H9 (cell line): Measurements from ENCODE around the gene FBXO39. TPM values are rescaled to one million over a fixed set of nuclear protein-coding genes. Genes with fewer than 3 reads are reported as not detected.

Experiments used
- DNase-seq: peaks from one replicate; pipeline ENCODE4 v3.0.0-alpha.2; 2017
- H2AFZ ChIP-seq: one replicate; pipeline ENCODE4 v1.6.1; 2013; ENCODE audit warnings: mild to moderate bottlenecking, low read length, control low read depth, moderate library complexity
- H2AK5ac ChIP-seq: 2 replicates; pipeline ENCODE4 v1.6.1; 2013; ENCODE audit warnings: low read length, control low read depth, mixed read lengths; ENCODE audit not compliant: insufficient read length
- H2BK120ac ChIP-seq: one replicate; pipeline ENCODE4 v1.6.1; 2013; ENCODE audit warnings: low read depth, mild to moderate bottlenecking, low read length, control low read depth, inconsistent platforms; ENCODE audit not compliant: poor library complexity, severe bottlenecking
- H2BK12ac ChIP-seq: 2 replicates; pipeline ENCODE4 v1.6.1; 2013; ENCODE audit warnings: low read length, control low read depth, mixed read lengths, low read depth; ENCODE audit not compliant: insufficient read length
- H2BK15ac ChIP-seq: 2 replicates; pipeline ENCODE4 v1.6.1; 2013; ENCODE audit warnings: low read depth, low read length, control low read depth
- H2BK20ac ChIP-seq: one replicate; pipeline ENCODE4 v1.6.1; 2013; ENCODE audit warnings: low read depth, mild to moderate bottlenecking, low read length, control low read depth, inconsistent platforms; ENCODE audit not compliant: poor library complexity, severe bottlenecking
- H2BK5ac ChIP-seq: 2 replicates; pipeline ENCODE4 v1.6.1; 2013; ENCODE audit warnings: low read length, control low read depth, mixed read lengths; ENCODE audit not compliant: insufficient read length
- H3K14ac ChIP-seq: 2 replicates; pipeline ENCODE4 v1.6.1; 2013; ENCODE audit warnings: low read length, control low read depth; ENCODE audit not compliant: insufficient read depth
- H3K18ac ChIP-seq: 2 replicates; pipeline ENCODE4 v1.6.1; 2013; ENCODE audit warnings: low read depth, mild to moderate bottlenecking, mixed read lengths, low read length, control low read depth; ENCODE audit not compliant: insufficient read length
- H3K23ac ChIP-seq: 2 replicates; pipeline ENCODE4 v1.6.1; 2013; ENCODE audit warnings: low read length, control low read depth, mixed read lengths, low read depth; ENCODE audit not compliant: insufficient read length
- H3K23me2 ChIP-seq: 2 replicates; pipeline ENCODE4 v1.6.1; 2013; ENCODE audit warnings: low read depth, mild to moderate bottlenecking, mixed read lengths, low read length, control low read depth; ENCODE audit not compliant: insufficient read length, poor library complexity, severe bottlenecking
- H3K27ac ChIP-seq: 2 replicates; pipeline ENCODE4 v1.5.1; 2013; ENCODE audit warnings: low read length, control low read depth, mixed read lengths, low read depth; ENCODE audit not compliant: insufficient read length
- H3K27me3 ChIP-seq: 2 replicates; pipeline ENCODE4 v1.6.1; 2013; ENCODE audit warnings: low read length, control low read depth, inconsistent platforms; ENCODE audit not compliant: insufficient read depth
- H3K4ac ChIP-seq: 2 replicates; pipeline ENCODE4 v1.6.1; 2013; ENCODE audit warnings: low read depth, mild to moderate bottlenecking, control low read depth, inconsistent platforms, low read length, moderate library complexity
- H3K4me1 ChIP-seq: 2 replicates; pipeline ENCODE4 v1.6.1; 2013; ENCODE audit warnings: low read length, control low read depth, inconsistent platforms; ENCODE audit not compliant: insufficient read depth
- H3K4me2 ChIP-seq: 2 replicates; pipeline ENCODE4 v1.6.1; 2013; ENCODE audit warnings: low read length, control low read depth, mixed read lengths; ENCODE audit not compliant: insufficient read length, insufficient read depth
- H3K56ac ChIP-seq: 2 replicates; pipeline ENCODE4 v1.6.1; 2013; ENCODE audit warnings: low read depth, mild to moderate bottlenecking, mixed read lengths, low read length, control low read depth; ENCODE audit not compliant: insufficient read length
- H3K79me1 ChIP-seq: 2 replicates; pipeline ENCODE4 v1.6.1; 2013; ENCODE audit warnings: low read depth, mild to moderate bottlenecking, moderate library complexity, low read length, control low read depth, inconsistent platforms; ENCODE audit not compliant: insufficient read depth, poor library complexity, severe bottlenecking
- H3K79me2 ChIP-seq: 2 replicates; pipeline ENCODE4 v1.6.1; 2013; ENCODE audit warnings: low read length, control low read depth, inconsistent platforms; ENCODE audit not compliant: insufficient read depth
- H3K9ac ChIP-seq: 2 replicates; pipeline ENCODE4 v1.6.1; 2013; ENCODE audit warnings: low read length, control low read depth, mixed read lengths; ENCODE audit not compliant: insufficient read length; ENCODE audit errors: extremely low read depth
- H3K9me3 ChIP-seq: one replicate; pipeline ENCODE4 v1.6.1; 2013; ENCODE audit warnings: low read depth, low read length, inconsistent platforms; ENCODE audit not compliant: control insufficient read depth
- H3T11ph ChIP-seq: one replicate; pipeline ENCODE4 v1.6.1; 2013; ENCODE audit warnings: mild to moderate bottlenecking, low read length, control low read depth, inconsistent platforms
- H4K20me1 ChIP-seq: one replicate; pipeline ENCODE4 v1.6.1; 2013; ENCODE audit not compliant: control insufficient read depth, insufficient read length, insufficient read depth
- H4K5ac ChIP-seq: 2 replicates; pipeline ENCODE4 v1.6.1; 2013; ENCODE audit warnings: low read depth, mild to moderate bottlenecking, mixed read lengths, low read length, control low read depth; ENCODE audit not compliant: insufficient read length
- H4K8ac ChIP-seq: replicated peaks from 2 replicates; pipeline ENCODE4 v1.6.1; 2013; ENCODE audit warnings: low read length, control low read depth, mixed read lengths, low read depth; ENCODE audit not compliant: insufficient read length
- H4K91ac ChIP-seq: 2 replicates; pipeline ENCODE4 v1.6.1; 2013; ENCODE audit warnings: low read depth, mild to moderate bottlenecking, moderate library complexity, mixed read lengths, low read length, control low read depth; ENCODE audit not compliant: insufficient read length
- H3K27ac Mint-ChIP-seq, 3 experiments: 2 replicates in 2 of 3; 3 replicates in 1 of 3; pipeline ENCODE4 v1.8.0; 2020 to 2021; ENCODE audit warnings: mixed read lengths in 3 of 3, mild to moderate bottlenecking in 1 of 3, moderate library complexity in 1 of 3
- H3K27me3 Mint-ChIP-seq: 2 replicates; pipeline ENCODE4 v1.8.0; 2021; ENCODE audit warnings: low read depth, mild to moderate bottlenecking, moderate library complexity, mixed read lengths
- H3K36me3 Mint-ChIP-seq, 3 experiments: 2 replicates in 2 of 3; 3 replicates in 1 of 3; pipeline ENCODE4 v1.8.0; 2020 to 2021; ENCODE audit warnings: low read depth in 3 of 3, mixed read lengths in 3 of 3; ENCODE audit not compliant: insufficient read depth in 1 of 3
- H3K4me1 Mint-ChIP-seq, 2 experiments: 2 replicates each; pipeline ENCODE4 v1.8.0; 2020; ENCODE audit warnings: mixed read lengths in 2 of 2
- H3K4me3 Mint-ChIP-seq, 2 experiments: 2 replicates in 1 of 2; 3 replicates in 1 of 2; pipeline ENCODE4 v1.8.0; 2020 to 2021; ENCODE audit warnings: mild to moderate bottlenecking in 2 of 2, mixed read lengths in 2 of 2, moderate library complexity in 1 of 2
- H3K9me3 Mint-ChIP-seq, 2 experiments: 2 replicates in 1 of 2; 3 replicates in 1 of 2; pipeline ENCODE4 v1.8.0; 2020; ENCODE audit warnings: mild to moderate bottlenecking in 2 of 2, mixed read lengths in 2 of 2, moderate library complexity in 1 of 2
- CTCF ChIP-seq: fragments of 200-600 bp; sonication (generic); conservative IDR thresholded peaks from 3 replicates; pipeline ENCODE4 v1.8.0; 2021; ENCODE audit warnings: antibody characterized with exemption, mild to moderate bottlenecking
- WGBS: extraction: QIAGEN DNeasy Blood & Tissue Kit; methylation state at CpG from one replicate; pipeline ENCODE4 v1.1.7; 2013; ENCODE audit warnings: missing lambda C conversion rate, low lambda C conversion rate, mixed read lengths; ENCODE audit not compliant: insufficient read length; ENCODE audit errors: extremely low coverage; 5-methylcytosine and 5-hydroxymethylcytosine counted together
- total RNA-seq: library from RNA; stranded (reverse); gene quantifications from 2 replicates; pipeline ENCODE4 v1.2.1, GENCODE V29; 2021

Gene FBXO39
- total RNA-seq, 1 experiment from 2014 or later: not detected

GRCh38 chr17:6797718-6798351 lies 21.8 kb downstream of the FBXO39 start:
- peaks cover 17% of the 10 kb centered on the region for H3K27me3 Mint-ChIP-seq
- no peak for TF ChIP-seq CTCF
- Histone ChIP-seq H2BK120ac (no peak overlapping the region), H2AFZ (no peak overlapping the region), H3K23ac (no peak overlapping the region), H4K8ac (no peak overlapping the region), H2BK20ac (no peak overlapping the region), H3K4me2 (no peak overlapping the region), H2BK5ac (no peak overlapping the region), H3K79me1 (no peaks in the 10 kb centered on the region), H3K9me3 (no peaks in the 10 kb centered on the region), H3K23me2 (no peaks in the 10 kb centered on the region), H3K56ac (no peak overlapping the region), H2BK15ac (no peak overlapping the region), H4K20me1 (no peaks in the 10 kb centered on the region), H3K27ac (no peak overlapping the region), H3T11ph (no peak overlapping the region), H2BK12ac (no peak overlapping the region), H4K5ac (no peak overlapping the region), H2AK5ac (no peak overlapping the region), H3K4ac (no peak overlapping the region), H3K14ac (no peak overlapping the region), H4K91ac (no peak overlapping the region), H3K79me2 (no peaks in the 10 kb centered on the region), H3K18ac (no peak overlapping the region), H3K9ac (no peak overlapping the region), H3K4me1 (no peaks in the 10 kb centered on the region), H3K27me3 (no peaks in the 10 kb centered on the region)
- no peak for DNase-seq
- H3K4me1 Mint-ChIP-seq: peaks cover 18 to 20% of the 10 kb centered on the region in 2 experiments
- H3K36me3 Mint-ChIP-seq: no peaks in the 10 kb centered on the region
- no peak overlapping the region for H3K4me3 Mint-ChIP-seq
- no peaks in the 10 kb centered on the region for H3K9me3 Mint-ChIP-seq
- no peak overlapping the region; a peak in 1 of 7 replicates for H3K27ac Mint-ChIP-seq
- WGBS: no CpG with 5 or more reads among the region's 8 CpGs
